ENCODE measurements around the gene ATP5F1E.

Gene ATP5F1E

DNA sequence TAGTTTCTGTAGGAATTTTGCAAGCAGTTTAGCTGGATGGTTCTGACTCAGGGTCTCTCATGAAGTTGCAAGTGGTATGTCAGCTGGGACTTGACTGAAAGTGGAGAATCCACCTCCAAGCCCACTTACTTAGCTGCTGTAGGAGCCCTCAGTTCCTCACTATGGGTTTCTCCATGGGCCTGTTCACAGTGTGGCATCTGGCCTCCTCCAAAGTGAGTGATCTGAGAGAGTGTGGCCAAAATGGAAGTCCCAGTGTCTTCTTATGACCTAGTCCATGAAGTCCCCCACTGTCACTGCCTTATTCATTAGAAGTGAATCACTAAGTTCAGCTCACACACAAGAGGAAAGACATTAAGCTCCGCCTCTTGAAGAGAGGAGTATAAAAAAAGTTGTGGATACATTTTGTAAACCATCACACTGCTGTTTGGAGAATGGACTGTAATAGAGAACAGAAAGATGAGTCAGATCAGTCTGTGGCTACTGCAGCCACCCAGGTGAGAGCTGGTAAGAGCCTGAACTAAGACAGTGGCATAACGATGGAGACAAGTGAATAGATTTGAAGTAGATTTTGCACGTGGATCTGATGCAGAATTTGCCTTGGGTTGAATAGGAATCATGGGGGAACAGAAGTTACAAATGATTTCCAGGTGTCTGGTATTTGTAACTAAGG, 55.9 kb downstream of the ATP5F1E start:
- Histone ChIP-seq H2BK120ac (ENCODE audit: low read depth, low read length) (no peak overlapping the region), H3K4ac (ENCODE audit: low read depth in 1 of 2, low read length in 2 of 2) (no peak overlapping the region), H4K91ac (ENCODE audit: low read length) (no peak overlapping the region), H3K18ac (ENCODE audit: low read depth in 1 of 2, low read length in 2 of 2) (no peak overlapping the region), H3K4me2 (ENCODE audit: low read length, poor library complexity, severe bottlenecking) (no peak overlapping the region), H2BK15ac (ENCODE audit: low read depth, poor library complexity, severe bottlenecking) (no peak overlapping the region), H2BK5ac (ENCODE audit: low read depth, low read length, poor library complexity, severe bottlenecking) (no peak overlapping the region), H3K9ac (ENCODE audit: low read length) (no peak overlapping the region), H3K79me1 (replicated peaks; ENCODE audit: low read length, poor library complexity, severe bottlenecking) (no peaks in the 10 kb centered on the region), H4K8ac (ENCODE audit: low read length) (no peak overlapping the region), H3K14ac (ENCODE audit: low read length in 2 of 2) (no peak overlapping the region), H3K23ac (ENCODE audit: low read length in 2 of 2) (no peak overlapping the region), H3K36me3 (ENCODE audit: control insufficient read depth in 1 of 2, insufficient read depth in 2 of 2, low read depth in 1 of 2, low read length in 2 of 2) (no peaks in the 10 kb centered on the region), H3K4me3 (ENCODE audit: insufficient read depth in 1 of 2, low read depth in 1 of 2, low read length in 2 of 2) (no peak overlapping the region), H2BK12ac (ENCODE audit: low read length in 2 of 2) (no peak overlapping the region), H3K27me3 (ENCODE audit: control insufficient read depth in 1 of 2, insufficient read depth in 1 of 2, low read length in 2 of 2) (no peaks in the 10 kb centered on the region), H3K4me1 (ENCODE audit: control insufficient read depth, insufficient read depth, low read depth, low read length) (no peaks in the 10 kb centered on the region), H2AFZ (ENCODE audit: low read depth, low read length) (no peak overlapping the region), H3K27ac (ENCODE audit: low read length, poor library complexity, severe bottlenecking) (no peak overlapping the region), H3K9me3 (ENCODE audit: control insufficient read depth, low read length) (peaks cover 28% of the 10 kb centered on the region), H2AK5ac (ENCODE audit: low read length, severe bottlenecking) (no peak overlapping the region)
- 90% methylated on average over 2 of the region's 3 CpGs for WGBS
- DNase-seq, result peak; percentile 5
